ENCODE results near the gene FOXA3. TPM values are rescaled to one million over a fixed set of nuclear protein-coding genes. Genes with fewer than 3 reads are reported as not detected.

FOXA3 gene
- total RNA-seq, 6 experiments from 2014 or later = 18.2 to 36.1 (median 25.3) TPM

GRCh38 chr19:45917421-45918091 is 53.4 kb downstream of the FOXA3 start:
- no peak overlapping the region for H3K27ac ChIP-seq
- DNase-seq (no peak), ATAC-seq (no peak)
- WGBS (ENCODE audit: insufficient coverage, low coverage, low lambda C conversion rate, missing lambda C conversion rate) = 8% methylated on average over 4 of the region's 4 CpGs
- no peaks in the 10 kb centered on the region for H3K9me3 ChIP-seq
- no peaks in the 10 kb centered on the region for H3K36me3 ChIP-seq
- H3K27me3 ChIP-seq = no peaks in the 10 kb centered on the region
- no peak overlapping the region for H3K4me3 ChIP-seq
- no peaks in the 10 kb centered on the region for H3K4me1 ChIP-seq
- no peak for TF ChIP-seq POLR2A (IDR thresholded peaks at IDR 0.05)
- TF ChIP-seq, protein P1, sequence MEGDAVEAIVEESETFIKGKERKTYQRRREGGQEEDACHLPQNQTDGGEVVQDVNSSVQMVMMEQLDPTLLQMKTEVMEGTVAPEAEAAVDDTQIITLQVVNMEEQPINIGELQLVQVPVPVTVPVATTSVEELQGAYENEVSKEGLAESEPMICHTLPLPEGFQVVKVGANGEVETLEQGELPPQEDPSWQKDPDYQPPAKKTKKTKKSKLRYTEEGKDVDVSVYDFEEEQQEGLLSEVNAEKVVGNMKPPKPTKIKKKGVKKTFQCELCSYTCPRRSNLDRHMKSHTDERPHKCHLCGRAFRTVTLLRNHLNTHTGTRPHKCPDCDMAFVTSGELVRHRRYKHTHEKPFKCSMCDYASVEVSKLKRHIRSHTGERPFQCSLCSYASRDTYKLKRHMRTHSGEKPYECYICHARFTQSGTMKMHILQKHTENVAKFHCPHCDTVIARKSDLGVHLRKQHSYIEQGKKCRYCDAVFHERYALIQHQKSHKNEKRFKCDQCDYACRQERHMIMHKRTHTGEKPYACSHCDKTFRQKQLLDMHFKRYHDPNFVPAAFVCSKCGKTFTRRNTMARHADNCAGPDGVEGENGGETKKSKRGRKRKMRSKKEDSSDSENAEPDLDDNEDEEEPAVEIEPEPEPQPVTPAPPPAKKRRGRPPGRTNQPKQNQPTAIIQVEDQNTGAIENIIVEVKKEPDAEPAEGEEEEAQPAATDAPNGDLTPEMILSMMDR (IDR thresholded peaks at IDR 0.05) = no peak
- intact Hi-C loops (cut with DNase I) = no loop called here

- intact Hi-C loops (cut with DNase I) = no loop called here
- TF ChIP-seq, protein P1 (IDR thresholded peaks at IDR 0.05) = no peak
- WGBS (ENCODE audit: insufficient coverage, low coverage, low lambda C conversion rate, missing lambda C conversion rate) = 29% methylated on average over 4 of the region's 4 CpGs
- Histone ChIP-seq H3K4me3 (no peak overlapping the region), H3K27ac (no peak overlapping the region), H3K4me1 (no peaks in the 10 kb centered on the region), H3K9me3 (no peaks in the 10 kb centered on the region), H3K27me3 (no peaks in the 10 kb centered on the region), H3K36me3 (no peaks in the 10 kb centered on the region)
- ATAC-seq (no peak), DNase-seq (no peak)
Observed at GRCh38 chr19:45918721-45919120, 54.6 kb downstream of the FOXA3 start.

GRCh38 chr19:45919678-45920077 is 55.6 kb downstream of the FOXA3 start:
- Histone ChIP-seq H3K4me3 (no peak overlapping the region), H3K9me3 (no peaks in the 10 kb centered on the region), H3K36me3 (no peaks in the 10 kb centered on the region), H3K27me3 (no peaks in the 10 kb centered on the region), H3K27ac (no peak overlapping the region), H3K4me1 (no peaks in the 10 kb centered on the region)
- intact Hi-C loops (cut with DNase I) = no loop called here
- TF ChIP-seq, protein P1 (IDR thresholded peaks at IDR 0.05) = no peak
- no peak for TF ChIP-seq POLR2A (IDR thresholded peaks at IDR 0.05)
- ATAC-seq (peak in 1 of 4 donors; percentile 21), DNase-seq (no peak)
- 45% methylated on average over 3 of the region's 7 CpGs for WGBS (ENCODE audit: insufficient coverage, low coverage, low lambda C conversion rate, missing lambda C conversion rate)

GRCh38 chr19:45920458-45920857 is 56.3 kb downstream of the FOXA3 start:
- Histone ChIP-seq H3K4me1 (no peaks in the 10 kb centered on the region), H3K27me3 (no peaks in the 10 kb centered on the region), H3K4me3 (no peak overlapping the region), H3K36me3 (no peaks in the 10 kb centered on the region), H3K9me3 (no peaks in the 10 kb centered on the region), H3K27ac (no peak overlapping the region)
- no peak for TF ChIP-seq POLR2A (IDR thresholded peaks at IDR 0.05)
- intact Hi-C loops (cut with DNase I) = no loop called here
- DNase-seq = no peak
- ATAC-seq = no peak
- WGBS (ENCODE audit: insufficient coverage, low coverage, low lambda C conversion rate, missing lambda C conversion rate) = 63% methylated on average over 3 of the region's 8 CpGs

GRCh38 chr19:45922281-45922680 is 58.2 kb downstream of the FOXA3 start:
- no peaks in the 10 kb centered on the region for H3K27me3 ChIP-seq
- no peak overlapping the region for H3K27ac ChIP-seq
- H3K4me3 ChIP-seq = no peak overlapping the region
- H3K36me3 ChIP-seq = no peaks in the 10 kb centered on the region
- H3K9me3 ChIP-seq = no peaks in the 10 kb centered on the region
- WGBS (ENCODE audit: insufficient coverage, low coverage, low lambda C conversion rate, missing lambda C conversion rate) = 76% methylated on average over 9 of the region's 9 CpGs
- no peak for DNase-seq
- no peaks in the 10 kb centered on the region for H3K4me1 ChIP-seq
- intact Hi-C loops (cut with DNase I) = no loop called here
- no peak for ATAC-seq
- TF ChIP-seq, protein P1 (IDR thresholded peaks at IDR 0.05) = no peak
- no peak for TF ChIP-seq POLR2A (IDR thresholded peaks at IDR 0.05)

Other genes starting within 250 kb of the FOXA3 start
- 10 to 100 TPM; 12.6 to 19.7 (median 13.8) TPM for gene EML2, start 224.9 kb upstream of the FOXA3 start, total RNA-seq
- under 1 TPM in 4 of 6 experiments, not detected in 2; 0.07 to 0.23 (median 0.18) TPM for gene GIPR, start 196.1 kb upstream of the FOXA3 start, total RNA-seq
- 10 to 100 TPM; 79.7 to 92.5 (median 88.2) TPM for gene SNRPD2, start 172.4 kb upstream of the FOXA3 start, total RNA-seq
- 1 to 10 TPM; 4.4 to 6.9 (median 5.9) TPM for gene QPCTL, start 171.7 kb upstream of the FOXA3 start, total RNA-seq
- 10 to 100 TPM in 1 of 6 experiments, 1 to 10 TPM in 5; 5.6 to 12.4 (median 7.4) TPM for gene FBXO46, start 133.4 kb upstream of the FOXA3 start, total RNA-seq
- under 1 TPM in 1 of 6 experiments, not detected in 5; 0.24 TPM for gene MEIOSIN, start 130.9 kb upstream of the FOXA3 start, total RNA-seq
- 10 to 100 TPM in 3 of 6 experiments, 1 to 10 TPM in 3; 7.8 to 11.6 (median 9.5) TPM for gene SIX5, start 95.1 kb upstream of the FOXA3 start, total RNA-seq
- gene DMPK, start 81.8 kb upstream of the FOXA3 start, total RNA-seq = 10 to 100 TPM in 1 of 6 experiments, 1 to 10 TPM in 5; 4.3 to 14.9 (median 8.7) TPM
- 10 to 100 TPM in 4 of 6 experiments, 1 to 10 TPM in 2; 8.3 to 14.3 (median 11.9) TPM for gene DMWD, start 71.5 kb upstream of the FOXA3 start, total RNA-seq
- not detected for gene RSPH6A, start 49.0 kb upstream of the FOXA3 start, total RNA-seq
- gene SYMPK, start 1.2 kb upstream of the FOXA3 start, total RNA-seq = 10 to 100 TPM; 31.1 to 50.1 (median 42.0) TPM
- gene IRF2BP1, start 21.8 kb downstream of the FOXA3 start, total RNA-seq = 10 to 100 TPM; 12.8 to 21.5 (median 15.5) TPM
- gene MYPOP, start 38.3 kb downstream of the FOXA3 start, total RNA-seq = 1 to 10 TPM; 2.5 to 5.2 (median 3.9) TPM
- not detected for gene NANOS2, start 50.5 kb downstream of the FOXA3 start, total RNA-seq
- gene NOVA2, start 109.5 kb downstream of the FOXA3 start, total RNA-seq = 1 to 10 TPM in 2 of 6 experiments, under 1 TPM in 4; 0.66 to 2.5 (median 0.85) TPM
- 1 to 10 TPM; 5.8 to 9.7 (median 8.1) TPM for gene CCDC61, start 131.1 kb downstream of the FOXA3 start, total RNA-seq
- 1 to 10 TPM in 1 of 6 experiments, under 1 TPM in 1, not detected in 4; 0.86 to 1.1 TPM for gene PGLYRP1, start 158.7 kb downstream of the FOXA3 start, total RNA-seq
- gene IGFL4, start 176.7 kb downstream of the FOXA3 start, total RNA-seq = not detected